Measurements from ENCODE around the gene NDUFV1.
"Not testable (repeated sequence)": the region's sequence is repeated elsewhere in the genome, so short reads cannot be mapped to it uniquely, and the experiment has no call there.

Gene NDUFV1

DNA sequence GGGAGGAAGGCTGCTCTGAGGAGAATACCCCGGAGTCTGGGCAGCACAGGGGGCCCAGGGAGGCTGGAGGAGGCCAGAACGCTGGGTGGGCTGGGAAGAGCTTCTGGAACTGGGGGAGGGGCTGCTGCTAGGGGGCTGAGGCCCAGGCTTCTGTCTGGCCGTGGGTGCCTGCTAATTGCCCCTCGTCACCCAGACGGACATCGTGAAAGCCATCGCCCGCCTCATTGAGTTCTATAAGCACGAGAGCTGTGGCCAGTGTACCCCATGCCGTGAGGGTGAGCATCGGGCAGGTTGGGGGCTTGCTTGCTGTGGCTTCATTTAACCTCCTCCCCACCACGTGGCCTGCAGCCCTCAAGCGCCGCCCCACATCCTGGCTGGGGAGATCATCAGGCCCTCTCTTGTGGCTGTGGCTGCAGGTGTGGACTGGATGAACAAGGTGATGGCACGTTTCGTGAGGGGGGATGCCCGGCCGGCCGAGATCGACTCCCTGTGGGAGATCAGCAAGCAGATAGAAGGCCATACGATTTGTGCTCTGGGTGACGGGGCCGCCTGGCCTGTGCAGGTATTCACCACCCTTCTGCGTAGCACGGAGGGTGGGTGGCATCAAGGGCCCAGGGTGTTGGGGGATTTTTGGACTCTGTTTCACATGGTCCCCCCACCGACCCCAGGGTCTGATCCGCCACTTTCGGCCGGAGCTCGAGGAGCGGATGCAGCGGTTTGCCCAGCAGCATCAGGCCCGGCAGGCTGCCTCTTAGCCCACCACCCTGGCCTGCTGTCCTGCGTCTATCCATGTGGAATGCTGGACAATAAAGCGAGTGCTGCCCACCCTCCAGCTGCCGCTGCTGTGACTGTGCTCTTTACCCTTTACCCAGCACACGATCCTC is 5.2 kb downstream of the NDUFV1 start:
- DNase-seq (ENCODE audit: low spot score), result no peak

DNA sequence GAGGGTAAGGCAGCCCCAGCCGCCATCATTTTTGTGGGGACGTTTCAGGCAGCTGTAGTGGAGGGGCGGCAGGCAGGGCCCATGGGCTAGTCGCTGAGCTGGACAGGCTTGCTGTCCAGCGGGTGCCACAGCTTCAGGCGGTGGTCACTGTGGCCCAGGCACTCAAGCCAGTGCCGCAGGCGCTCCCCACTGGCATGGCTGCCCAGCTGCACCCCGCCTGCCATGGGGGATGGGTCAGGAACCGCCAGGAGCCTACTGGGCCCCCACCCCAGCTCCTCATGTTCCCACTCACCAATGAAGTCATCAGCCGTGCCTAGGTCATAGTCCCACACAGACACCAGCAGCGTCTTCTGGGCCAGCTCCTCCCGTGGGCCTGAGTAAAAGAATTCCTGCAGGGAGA is 6.0 kb downstream of the NDUFV1 start:
- no peak for DNase-seq (ENCODE audit: low spot score)

GRCh38 chr11:67613313-67613959 is 6.7 kb downstream of the NDUFV1 start:
- no peak for DNase-seq (ENCODE audit: low spot score)

DNA sequence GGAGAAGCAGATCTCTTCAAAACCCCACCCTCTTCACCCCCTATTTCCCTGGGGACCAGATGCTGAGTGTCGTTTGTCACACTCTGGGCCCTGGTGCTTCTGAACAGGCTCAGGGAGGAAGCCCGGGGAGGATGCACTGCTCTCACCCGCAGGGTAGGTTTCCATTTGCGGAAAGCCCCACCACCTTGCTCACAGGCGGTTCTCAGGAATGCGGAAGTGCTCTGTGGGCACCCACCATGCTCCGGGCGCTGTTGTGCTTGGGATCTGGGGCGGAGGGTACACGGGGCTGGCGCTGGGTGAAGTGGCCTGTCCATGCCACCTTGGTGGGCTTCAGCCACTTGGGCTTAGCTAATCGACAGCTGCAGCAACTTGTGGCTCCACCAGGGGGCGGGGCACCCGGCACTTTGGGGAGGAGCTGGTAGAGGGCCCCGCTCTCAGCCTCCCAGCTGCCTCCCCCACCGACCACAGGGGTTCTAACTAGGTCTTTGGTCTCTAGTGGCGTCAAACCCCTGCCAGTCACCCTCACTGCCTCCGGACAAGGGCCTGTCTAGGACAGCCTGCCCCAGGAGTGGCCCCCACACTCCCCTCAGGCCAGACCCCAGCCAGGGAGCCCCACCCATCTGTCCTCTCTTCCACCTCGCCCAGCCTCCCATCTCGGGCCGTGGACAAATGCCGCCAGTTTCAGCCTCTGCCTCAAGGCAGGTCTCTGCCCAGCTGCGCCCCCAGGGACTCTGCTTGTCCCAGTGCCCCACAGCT is 7.4 kb downstream of the NDUFV1 start:
- peak; percentile 22 for DNase-seq (ENCODE audit: low spot score)

DNA sequence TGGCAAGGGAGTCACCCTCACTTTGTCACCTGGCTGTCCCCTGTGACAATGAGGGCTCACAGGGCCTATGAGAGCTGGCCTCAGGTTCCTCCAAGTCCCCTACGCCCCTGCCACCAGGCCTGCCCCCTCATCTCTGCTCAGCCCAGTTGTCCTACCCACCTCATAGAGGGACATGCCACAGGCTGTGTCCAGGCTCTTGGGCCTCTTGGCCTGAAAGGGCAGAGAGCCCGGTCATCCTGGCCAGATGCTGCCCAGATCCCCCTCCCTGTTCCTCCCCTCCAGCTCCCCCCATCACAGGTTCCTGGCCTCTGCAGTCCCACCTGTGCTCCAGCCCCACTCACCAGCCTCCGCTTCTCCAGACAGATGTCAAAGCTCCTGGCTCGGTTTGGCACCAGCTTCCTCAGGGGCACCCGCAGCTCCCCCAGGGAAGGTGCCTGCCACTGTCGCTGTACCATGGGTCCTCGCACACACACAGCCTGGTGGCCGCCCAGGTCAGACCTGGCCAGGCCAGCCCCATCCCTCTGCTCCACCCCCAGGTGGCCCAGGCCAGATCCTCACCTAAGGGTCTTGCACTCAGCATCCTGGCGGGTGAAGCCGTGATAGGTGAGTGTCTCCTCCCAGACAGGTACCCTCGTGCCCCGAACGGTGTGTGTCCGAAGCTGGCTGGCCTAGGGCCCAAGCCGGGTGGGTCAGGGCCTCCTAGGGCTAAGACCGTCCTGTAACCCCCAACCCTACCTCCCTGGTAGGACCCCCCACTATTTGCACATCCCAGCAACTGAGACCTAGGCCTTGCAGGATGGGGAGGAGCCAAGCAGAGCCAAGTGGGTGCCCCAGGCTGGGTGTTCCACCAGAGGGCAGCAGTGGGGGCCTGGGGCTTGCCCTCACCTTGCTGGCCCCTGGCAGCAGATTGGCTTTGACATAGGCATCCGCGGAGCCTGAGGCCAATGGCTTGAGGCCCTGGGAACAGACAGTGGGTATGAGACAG is 8.3 kb downstream of the NDUFV1 start:
- DNase-seq (ENCODE audit: low spot score), result no peak

DNA sequence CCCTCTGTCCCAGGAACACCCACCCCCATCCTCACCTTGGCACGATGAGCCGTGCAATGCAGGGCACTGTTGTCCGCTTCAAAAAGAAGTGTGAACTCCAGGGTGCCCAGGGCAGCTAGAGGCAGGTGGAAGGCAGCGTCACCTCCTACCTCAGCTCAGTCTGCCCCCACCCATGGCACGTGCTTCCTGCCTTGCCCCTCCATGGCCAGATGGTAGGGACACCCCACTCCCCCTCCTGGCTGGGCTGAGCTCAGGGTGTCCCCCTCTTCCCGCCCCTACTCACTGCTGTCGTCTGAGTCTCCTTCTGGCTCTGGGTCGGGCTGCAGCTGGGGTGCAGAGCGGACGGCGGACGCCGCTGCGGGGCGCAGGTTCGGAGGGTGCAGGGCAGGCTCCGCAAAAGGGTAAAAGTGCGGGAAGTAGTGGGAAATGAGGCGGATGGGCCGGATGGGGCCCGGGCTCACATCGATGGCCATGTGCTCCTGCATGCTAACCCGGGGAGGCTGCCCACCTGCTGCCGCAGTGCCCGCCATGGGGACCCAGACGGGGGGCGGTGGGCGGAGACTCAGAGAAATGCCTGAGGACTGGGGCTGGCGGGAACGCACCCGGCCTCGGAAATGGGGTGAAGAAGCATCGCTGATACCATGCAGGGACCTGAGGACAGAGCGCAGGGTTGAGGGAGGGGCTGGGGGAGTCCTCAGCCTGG is 9.1 kb downstream of the NDUFV1 start:
- no peak for DNase-seq (ENCODE audit: low spot score)

GRCh38 chr11:67616431-67617242 is 9.9 kb downstream of the NDUFV1 start:
- no peak for DNase-seq (ENCODE audit: low spot score)

DNA sequence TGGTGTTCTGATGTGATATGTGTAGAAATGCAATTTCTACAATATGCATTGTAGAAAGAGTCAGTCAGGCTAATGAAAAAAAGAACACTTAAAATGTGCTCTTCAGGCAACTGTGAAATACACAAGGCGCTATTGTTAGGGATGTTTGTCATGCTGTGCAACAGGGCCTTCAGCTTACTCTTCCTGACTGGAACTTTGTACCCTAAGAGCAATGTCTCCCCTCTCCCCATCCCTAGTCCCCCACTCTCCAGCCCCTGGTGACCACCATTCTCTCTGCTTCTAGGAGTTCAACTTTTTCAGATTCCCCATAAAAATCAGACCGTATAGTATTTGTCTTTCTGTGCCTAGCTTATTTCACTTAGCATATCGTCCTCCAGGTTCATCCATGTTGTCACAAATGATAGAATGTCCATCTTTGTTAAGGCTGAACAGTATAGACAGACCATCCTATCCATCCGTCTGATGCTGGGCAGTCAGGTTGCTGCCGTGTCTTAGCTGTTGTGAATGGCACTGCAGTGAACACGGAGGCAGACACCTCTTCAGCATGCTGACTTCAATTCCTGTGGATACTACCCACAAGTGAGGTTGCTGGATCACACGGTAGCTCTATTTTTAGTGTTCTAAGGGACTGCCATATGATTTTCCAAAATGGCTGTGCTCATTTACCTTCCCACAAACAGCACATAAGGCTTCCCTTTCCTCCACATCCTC is 10.7 kb downstream of the NDUFV1 start:
- no peak for DNase-seq (ENCODE audit: low spot score)

GRCh38 chr11:67618901-67619659 is 12.3 kb downstream of the NDUFV1 start:
- not testable (repeated sequence) for DNase-seq (ENCODE audit: low spot score)

GRCh38 chr11:67619683-67620618 is 13.2 kb downstream of the NDUFV1 start:
- not testable (repeated sequence) for DNase-seq (ENCODE audit: low spot score)

DNA sequence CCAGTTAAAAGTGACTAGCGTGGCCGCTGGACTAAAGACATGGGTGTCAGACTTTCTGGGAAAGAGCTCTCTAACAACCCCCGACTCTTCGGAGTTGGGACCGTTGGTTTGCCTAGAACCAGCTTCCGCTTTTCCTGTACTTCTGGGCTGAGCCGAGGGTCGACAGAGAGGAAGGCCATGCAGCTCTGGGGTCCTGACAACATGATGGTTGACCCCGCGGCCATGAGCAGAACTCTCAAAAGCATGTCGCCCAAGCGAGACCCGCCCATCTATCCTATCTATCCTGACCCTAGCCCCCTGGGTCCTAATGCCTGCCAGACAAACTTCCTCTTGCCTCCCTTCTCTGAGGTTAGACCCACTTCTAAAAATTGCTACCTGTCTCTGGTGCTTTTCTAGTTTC is 13.9 kb downstream of the NDUFV1 start:
- not testable (repeated sequence) for DNase-seq (ENCODE audit: low spot score)

- not testable (repeated sequence) for DNase-seq (ENCODE audit: low spot score)
Observed at GRCh38 chr11:67621928-67622327, 15.2 kb downstream of the NDUFV1 start.

- DNase-seq (ENCODE audit: low spot score), result not testable (repeated sequence)
Observed at GRCh38 chr11:67622905-67623304, 16.2 kb downstream of the NDUFV1 start.

DNA sequence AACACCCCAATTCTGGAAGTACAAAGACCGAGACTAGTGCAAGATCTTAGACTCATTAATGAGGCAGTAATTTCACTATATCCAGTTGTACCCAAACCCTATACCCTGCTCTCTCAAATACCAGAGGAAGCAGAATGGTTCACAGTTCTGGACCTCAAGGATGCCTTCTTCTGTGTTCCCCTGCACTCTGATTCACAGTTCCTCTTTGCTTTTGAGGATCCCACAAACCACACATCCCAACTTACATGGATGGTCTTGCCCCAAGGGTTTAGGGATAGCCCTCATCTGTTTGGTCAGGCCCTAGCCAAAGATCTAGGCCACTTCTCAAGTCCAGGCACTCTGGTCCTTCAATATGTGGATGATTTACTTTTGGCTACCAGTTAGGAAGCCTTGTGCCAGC is 17.1 kb downstream of the NDUFV1 start:
- not testable (repeated sequence) for DNase-seq (ENCODE audit: low spot score)

DNA sequence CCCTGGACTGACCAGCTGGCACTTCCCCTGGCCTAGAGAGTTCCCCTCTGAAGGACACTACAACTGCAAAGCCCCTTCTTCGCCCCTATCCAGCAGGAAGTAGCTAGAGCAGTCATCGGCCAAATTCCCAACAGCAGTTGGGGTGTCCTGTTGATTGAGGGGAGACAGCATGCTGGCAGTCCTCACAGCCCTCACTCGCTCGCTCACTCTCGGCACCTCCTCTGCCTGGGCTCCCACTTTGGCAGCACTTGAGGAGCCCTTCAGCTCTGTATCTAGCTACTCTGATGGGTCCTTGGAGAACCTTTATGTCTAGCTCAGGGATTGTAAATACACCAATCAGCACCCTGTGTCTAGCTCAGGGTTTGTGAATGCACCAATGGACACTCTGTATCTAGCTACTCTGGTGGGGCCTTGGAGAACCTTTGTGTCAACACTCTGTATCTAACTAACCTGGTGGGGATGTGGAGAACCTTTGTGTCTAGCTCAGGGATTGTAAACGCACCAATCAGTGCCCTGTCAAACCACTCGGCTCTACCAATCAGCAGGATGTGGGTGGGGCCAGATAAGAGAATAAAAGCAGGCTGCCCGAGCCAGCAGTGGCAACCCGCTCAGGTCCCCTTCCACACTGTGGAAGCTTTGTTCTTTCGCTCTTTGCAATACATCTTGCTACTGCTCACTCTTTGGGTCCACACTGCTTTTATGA is 19.5 kb downstream of the NDUFV1 start:
- not testable (repeated sequence) for DNase-seq (ENCODE audit: low spot score)

GRCh38 chr11:67626970-67627369 is 20.2 kb downstream of the NDUFV1 start:
- no peak for DNase-seq (ENCODE audit: low spot score)

DNA sequence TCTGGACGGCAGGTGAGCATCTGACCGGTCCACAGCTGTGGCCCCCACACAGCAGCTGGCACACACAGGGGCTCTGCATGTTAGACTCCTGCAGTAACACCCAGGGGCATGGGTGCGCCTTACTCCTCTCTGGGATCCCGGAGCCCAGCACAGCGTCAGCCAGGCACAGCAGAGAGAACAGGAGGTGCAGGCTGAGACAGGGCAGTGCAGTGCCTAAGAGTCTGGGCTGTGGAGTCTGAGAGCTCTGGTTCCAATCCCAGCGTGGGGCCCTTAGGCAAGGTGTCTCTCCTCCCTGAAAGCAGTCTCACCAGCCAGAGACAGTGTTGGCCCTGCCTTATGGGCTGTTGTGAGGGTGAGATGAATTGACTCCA is 20.7 kb downstream of the NDUFV1 start:
- no peak for DNase-seq (ENCODE audit: low spot score)
